ENCODE measurements around the gene CELF6.

Gene CELF6

DNA sequence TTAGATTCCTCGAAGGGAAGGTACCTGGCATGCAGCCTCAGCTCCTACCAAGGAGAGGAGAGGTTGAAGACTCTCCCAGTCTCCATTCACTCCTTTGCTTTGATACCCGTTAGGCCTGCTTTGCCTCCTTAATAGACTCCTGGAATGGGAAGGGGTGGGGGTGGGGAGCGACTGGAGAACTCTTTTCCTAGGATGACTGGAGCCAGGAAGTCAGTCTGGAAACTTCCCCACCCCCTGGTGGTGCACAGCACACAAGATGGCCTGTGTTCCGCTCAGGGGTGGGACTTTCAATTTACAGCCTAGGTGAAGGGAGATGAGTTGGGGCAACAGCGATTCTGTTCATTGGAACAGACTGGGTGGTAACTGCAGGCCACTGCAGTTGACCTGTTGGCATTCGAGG is 21.4 kb upstream of the CELF6 start:
- TF ChIP-seq, protein P1, sequence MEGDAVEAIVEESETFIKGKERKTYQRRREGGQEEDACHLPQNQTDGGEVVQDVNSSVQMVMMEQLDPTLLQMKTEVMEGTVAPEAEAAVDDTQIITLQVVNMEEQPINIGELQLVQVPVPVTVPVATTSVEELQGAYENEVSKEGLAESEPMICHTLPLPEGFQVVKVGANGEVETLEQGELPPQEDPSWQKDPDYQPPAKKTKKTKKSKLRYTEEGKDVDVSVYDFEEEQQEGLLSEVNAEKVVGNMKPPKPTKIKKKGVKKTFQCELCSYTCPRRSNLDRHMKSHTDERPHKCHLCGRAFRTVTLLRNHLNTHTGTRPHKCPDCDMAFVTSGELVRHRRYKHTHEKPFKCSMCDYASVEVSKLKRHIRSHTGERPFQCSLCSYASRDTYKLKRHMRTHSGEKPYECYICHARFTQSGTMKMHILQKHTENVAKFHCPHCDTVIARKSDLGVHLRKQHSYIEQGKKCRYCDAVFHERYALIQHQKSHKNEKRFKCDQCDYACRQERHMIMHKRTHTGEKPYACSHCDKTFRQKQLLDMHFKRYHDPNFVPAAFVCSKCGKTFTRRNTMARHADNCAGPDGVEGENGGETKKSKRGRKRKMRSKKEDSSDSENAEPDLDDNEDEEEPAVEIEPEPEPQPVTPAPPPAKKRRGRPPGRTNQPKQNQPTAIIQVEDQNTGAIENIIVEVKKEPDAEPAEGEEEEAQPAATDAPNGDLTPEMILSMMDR (IDR thresholded peaks at IDR 0.05) = peak; percentile 42
- no peak for TF ChIP-seq ZFX (IDR thresholded peaks at IDR 0.05; ENCODE audit: borderline replicate concordance)
- H3K27ac ChIP-seq = no peak overlapping the region

DNA sequence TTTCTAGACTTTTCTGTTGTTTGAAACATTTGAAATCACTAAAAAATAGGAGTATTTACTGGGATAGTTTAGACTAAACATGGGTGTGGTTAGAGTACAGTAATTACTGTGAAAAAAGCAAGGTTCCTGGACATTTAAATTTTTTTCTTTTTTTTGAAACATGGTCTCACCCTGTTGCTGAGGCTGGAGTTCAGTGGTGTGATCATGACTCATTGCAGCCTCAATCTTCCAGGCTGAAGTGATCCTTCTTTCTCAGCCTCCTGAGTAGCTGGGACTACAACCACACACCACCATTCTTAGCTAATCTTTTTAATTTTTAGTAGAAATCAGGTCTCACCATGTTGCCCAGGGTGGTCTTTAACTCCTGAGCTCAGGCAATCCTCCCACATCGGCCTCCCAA is 20.4 kb upstream of the CELF6 start:
- no peak overlapping the region for H3K27ac ChIP-seq
- TF ChIP-seq ZFX (IDR thresholded peaks at IDR 0.05; ENCODE audit: borderline replicate concordance) = no peak

DNA sequence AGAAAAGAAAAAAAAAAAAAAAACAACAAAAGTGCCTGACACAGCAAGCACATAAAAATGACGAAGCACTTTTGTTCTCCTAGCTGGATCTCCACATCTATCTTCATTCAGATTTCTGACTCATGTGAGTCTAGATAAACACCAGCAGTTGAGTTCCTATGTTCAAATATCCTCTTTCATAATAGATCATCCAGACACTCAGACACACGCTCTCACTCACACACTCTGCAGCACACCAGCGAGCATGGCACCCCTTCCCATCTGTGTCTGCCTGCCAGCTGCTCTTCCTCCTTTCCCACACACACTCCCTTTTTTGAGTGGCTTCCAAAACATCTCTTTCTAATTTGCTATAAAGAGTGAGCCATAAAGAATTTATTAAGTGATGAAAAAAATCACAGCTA is 19.8 kb upstream of the CELF6 start:
- H3K27ac ChIP-seq = no peak overlapping the region
- TF ChIP-seq, protein P1 (IDR thresholded peaks at IDR 0.05) = no peak
- TF ChIP-seq ZFX (IDR thresholded peaks at IDR 0.05; ENCODE audit: borderline replicate concordance) = no peak

DNA sequence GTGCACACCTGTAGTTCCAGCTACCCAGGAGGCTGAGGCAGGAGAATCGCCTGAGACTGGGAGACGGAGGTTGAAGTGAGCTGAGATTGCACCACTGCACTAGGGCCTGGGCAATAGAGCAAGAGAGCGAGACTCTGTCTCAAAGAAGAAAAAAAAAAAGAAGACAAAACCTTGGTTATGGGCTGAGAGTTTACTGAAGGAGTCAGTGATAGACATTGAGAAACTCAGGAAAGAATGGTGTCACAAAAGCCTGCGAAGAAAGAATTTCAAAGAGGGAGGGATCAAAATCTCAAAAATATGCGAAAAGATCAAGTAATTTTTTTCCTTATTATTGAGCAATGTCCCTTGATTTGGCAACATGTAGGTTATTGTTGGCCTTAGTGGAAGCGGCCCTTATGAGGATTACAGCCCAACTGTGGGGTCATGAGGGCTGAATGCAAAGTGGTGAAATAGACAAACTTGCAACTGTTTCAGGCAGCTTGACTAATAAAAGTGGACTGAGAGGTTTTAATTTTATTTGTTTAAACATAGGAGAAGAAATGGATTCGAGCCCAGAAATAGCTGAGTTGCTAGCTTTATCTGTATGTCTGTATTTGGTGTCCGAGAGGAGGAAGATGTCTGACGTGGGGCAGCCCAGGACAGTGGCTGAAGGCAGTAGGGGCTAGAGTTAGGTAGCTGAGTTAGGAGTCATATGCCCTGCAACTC is 18.8 kb upstream of the CELF6 start:
- H3K27ac ChIP-seq = no peak overlapping the region
- TF ChIP-seq, protein P1 (IDR thresholded peaks at IDR 0.05) = no peak
- no peak for TF ChIP-seq ZFX (IDR thresholded peaks at IDR 0.05; ENCODE audit: borderline replicate concordance)

DNA sequence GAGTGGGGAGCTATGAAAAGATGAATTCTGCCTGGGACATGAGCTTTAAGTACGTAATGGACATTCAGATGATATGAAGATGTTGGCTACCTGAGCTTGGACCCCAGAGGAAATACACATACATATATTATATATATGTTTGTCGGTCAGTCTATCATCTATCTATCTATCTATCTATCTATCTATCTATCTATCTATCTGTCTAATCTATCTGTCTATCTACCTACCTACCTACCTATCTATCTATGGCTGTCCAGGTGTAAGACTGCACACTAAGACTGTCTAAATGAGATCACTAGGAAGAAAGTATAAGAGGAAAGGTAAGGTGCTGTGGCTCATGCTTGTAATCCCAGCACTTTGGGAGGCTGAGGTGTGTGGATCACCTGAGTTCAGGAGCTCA is 18.2 kb upstream of the CELF6 start:
- TF ChIP-seq ZFX (IDR thresholded peaks at IDR 0.05; ENCODE audit: borderline replicate concordance) = no peak
- TF ChIP-seq, protein P1 (IDR thresholded peaks at IDR 0.05) = no peak
- no peak overlapping the region for H3K27ac ChIP-seq

DNA sequence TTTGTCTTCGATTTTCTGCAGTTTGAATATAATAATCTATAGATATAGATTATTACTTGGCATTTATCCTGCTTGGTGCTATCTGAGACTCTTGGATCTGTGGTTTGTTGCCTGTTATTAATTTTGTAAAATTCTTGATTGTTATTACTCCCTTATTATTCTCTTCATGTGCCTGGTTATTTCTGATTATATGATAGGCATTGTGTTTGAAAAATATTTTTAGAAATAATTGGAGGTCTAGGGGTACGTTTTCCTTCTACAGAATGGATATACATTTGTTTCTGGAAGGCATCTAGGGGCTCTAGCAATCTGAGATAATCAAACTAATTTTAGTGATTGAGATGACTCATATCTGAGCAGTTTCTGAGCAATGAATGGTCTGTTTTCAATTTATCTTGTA is 14.9 kb upstream of the CELF6 start:
- H3K27ac ChIP-seq = no peak overlapping the region
- TF ChIP-seq, protein P1 (IDR thresholded peaks at IDR 0.05) = no peak
- TF ChIP-seq ZFX (IDR thresholded peaks at IDR 0.05; ENCODE audit: borderline replicate concordance) = no peak

DNA sequence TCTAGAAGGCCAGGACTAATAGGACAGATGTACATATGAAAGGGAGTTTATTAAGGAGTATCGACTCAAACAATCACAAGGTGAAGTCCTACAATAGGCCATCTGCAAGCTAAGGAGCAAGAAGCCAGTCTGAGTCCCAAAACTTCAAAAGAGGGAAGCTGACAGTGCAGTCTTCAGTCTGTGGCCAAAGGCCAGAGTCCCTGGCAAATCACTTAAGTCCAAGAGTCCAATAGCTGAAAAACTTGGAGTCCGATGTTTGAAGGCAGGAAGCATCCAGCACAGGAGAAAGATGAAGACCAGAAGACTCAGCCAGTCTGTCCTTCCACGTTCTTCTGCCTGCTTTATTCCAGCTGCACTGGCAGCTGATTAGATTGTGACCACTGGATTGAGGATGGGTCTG is 11.1 kb upstream of the CELF6 start:
- TF ChIP-seq, protein P1 (IDR thresholded peaks at IDR 0.05) = no peak
- TF ChIP-seq ZFX (IDR thresholded peaks at IDR 0.05; ENCODE audit: borderline replicate concordance) = no peak
- H3K27ac ChIP-seq = no peak overlapping the region

DNA sequence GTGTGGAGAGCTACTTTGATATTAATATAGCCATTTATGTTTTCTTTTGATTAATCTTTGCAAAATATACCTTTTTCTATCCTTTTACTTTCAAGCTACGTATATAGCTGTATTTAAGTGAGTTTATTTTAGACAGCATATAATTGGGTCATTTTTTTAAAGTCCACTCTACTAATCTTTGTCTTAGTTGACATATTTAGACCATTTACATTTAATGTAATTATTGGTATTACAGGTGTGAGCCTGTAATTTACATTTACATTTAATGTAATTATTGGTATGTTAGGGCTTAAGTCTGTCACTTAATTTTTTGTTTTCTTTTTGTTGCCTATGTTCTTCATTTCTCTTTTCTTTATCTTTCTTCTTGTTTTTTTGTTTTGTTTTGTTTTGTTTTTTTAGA is 3.8 kb upstream of the CELF6 start:
- TF ChIP-seq ZFX (IDR thresholded peaks at IDR 0.05; ENCODE audit: borderline replicate concordance) = no peak
- TF ChIP-seq, protein P1 (IDR thresholded peaks at IDR 0.05) = no peak
- H3K27ac ChIP-seq = no peak overlapping the region
